Measurements from ENCODE around the gene SLC25A22.
A peak's percentile ranks its signal among the peaks of the same experiment; 100 is the strongest.

Gene SLC25A22

GRCh38 chr11:823441-824291, 25.6 kb upstream of the SLC25A22 start:
- Histone ChIP-seq H3K9ac (ENCODE audit: low read length) (no peak overlapping the region), H3K4me3 (ENCODE audit: low read depth, low read length, poor library complexity, severe bottlenecking) (no peak overlapping the region), H2AFZ (ENCODE audit: low read length) (no peak overlapping the region), H3K4me2 (ENCODE audit: low read length) (no peak overlapping the region), H3K79me2 (ENCODE audit: insufficient read depth, low read length) (no peaks in the 10 kb centered on the region), H4K20me1 (ENCODE audit: insufficient read depth, low read length) (no peaks in the 10 kb centered on the region), H3F3A (ENCODE audit: insufficient read depth, low read length) (no peaks in the 10 kb centered on the region), H3K27ac (ENCODE audit: low read depth, low read length, poor library complexity, severe bottlenecking) (no peak overlapping the region), H3K9me2 (ENCODE audit: low read depth, low read length) (no peaks in the 10 kb centered on the region), H3K4me1 (ENCODE audit: insufficient read depth, low read length, severe bottlenecking) (peaks cover 24% of the 10 kb centered on the region), H3K27me3 (ENCODE audit: insufficient read depth, low read length) (peaks cover 7% of the 10 kb centered on the region), H3K36me3 (ENCODE audit: insufficient read depth, low read length) (peaks cover 14% of the 10 kb centered on the region), H3K9me3 (ENCODE audit: low read length) (no peaks in the 10 kb centered on the region)
- TF ChIP-seq, protein P1, sequence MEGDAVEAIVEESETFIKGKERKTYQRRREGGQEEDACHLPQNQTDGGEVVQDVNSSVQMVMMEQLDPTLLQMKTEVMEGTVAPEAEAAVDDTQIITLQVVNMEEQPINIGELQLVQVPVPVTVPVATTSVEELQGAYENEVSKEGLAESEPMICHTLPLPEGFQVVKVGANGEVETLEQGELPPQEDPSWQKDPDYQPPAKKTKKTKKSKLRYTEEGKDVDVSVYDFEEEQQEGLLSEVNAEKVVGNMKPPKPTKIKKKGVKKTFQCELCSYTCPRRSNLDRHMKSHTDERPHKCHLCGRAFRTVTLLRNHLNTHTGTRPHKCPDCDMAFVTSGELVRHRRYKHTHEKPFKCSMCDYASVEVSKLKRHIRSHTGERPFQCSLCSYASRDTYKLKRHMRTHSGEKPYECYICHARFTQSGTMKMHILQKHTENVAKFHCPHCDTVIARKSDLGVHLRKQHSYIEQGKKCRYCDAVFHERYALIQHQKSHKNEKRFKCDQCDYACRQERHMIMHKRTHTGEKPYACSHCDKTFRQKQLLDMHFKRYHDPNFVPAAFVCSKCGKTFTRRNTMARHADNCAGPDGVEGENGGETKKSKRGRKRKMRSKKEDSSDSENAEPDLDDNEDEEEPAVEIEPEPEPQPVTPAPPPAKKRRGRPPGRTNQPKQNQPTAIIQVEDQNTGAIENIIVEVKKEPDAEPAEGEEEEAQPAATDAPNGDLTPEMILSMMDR (IDR thresholded peaks at IDR 0.05; ENCODE audit: low read length) = no peak
- no peak for TF ChIP-seq EZH2 (IDR thresholded peaks at IDR 0.05; ENCODE audit: borderline replicate concordance, low read length)

- Histone ChIP-seq H3K36me3 (ENCODE audit: insufficient read depth, low read length) (peaks cover 14% of the 10 kb centered on the region), H3K4me1 (ENCODE audit: insufficient read depth, low read length, severe bottlenecking) (peaks cover 16% of the 10 kb centered on the region), H3K9me3 (ENCODE audit: low read length) (no peaks in the 10 kb centered on the region), H3K27me3 (ENCODE audit: insufficient read depth, low read length) (no peaks in the 10 kb centered on the region), H4K20me1 (ENCODE audit: insufficient read depth, low read length) (no peaks in the 10 kb centered on the region), H3K4me3 (ENCODE audit: low read depth, low read length, poor library complexity, severe bottlenecking) (no peak overlapping the region), H3K27ac (ENCODE audit: low read depth, low read length, poor library complexity, severe bottlenecking) (no peak overlapping the region), H3K4me2 (ENCODE audit: low read length) (no peak overlapping the region), H3K9me2 (ENCODE audit: low read depth, low read length) (no peaks in the 10 kb centered on the region), H3K9ac (ENCODE audit: low read length) (no peak overlapping the region), H2AFZ (ENCODE audit: low read length) (no peak overlapping the region), H3F3A (ENCODE audit: insufficient read depth, low read length) (peaks cover 4% of the 10 kb centered on the region; the same call in 1 of the 2 replicates), H3K79me2 (ENCODE audit: insufficient read depth, low read length) (no peaks in the 10 kb centered on the region)
- TF ChIP-seq, protein P1 (IDR thresholded peaks at IDR 0.05; ENCODE audit: low read length) = no peak
- no peak for TF ChIP-seq EZH2 (IDR thresholded peaks at IDR 0.05; ENCODE audit: borderline replicate concordance, low read length)
Observed at GRCh38 chr11:821512-822371, 23.7 kb upstream of the SLC25A22 start.

DNA sequence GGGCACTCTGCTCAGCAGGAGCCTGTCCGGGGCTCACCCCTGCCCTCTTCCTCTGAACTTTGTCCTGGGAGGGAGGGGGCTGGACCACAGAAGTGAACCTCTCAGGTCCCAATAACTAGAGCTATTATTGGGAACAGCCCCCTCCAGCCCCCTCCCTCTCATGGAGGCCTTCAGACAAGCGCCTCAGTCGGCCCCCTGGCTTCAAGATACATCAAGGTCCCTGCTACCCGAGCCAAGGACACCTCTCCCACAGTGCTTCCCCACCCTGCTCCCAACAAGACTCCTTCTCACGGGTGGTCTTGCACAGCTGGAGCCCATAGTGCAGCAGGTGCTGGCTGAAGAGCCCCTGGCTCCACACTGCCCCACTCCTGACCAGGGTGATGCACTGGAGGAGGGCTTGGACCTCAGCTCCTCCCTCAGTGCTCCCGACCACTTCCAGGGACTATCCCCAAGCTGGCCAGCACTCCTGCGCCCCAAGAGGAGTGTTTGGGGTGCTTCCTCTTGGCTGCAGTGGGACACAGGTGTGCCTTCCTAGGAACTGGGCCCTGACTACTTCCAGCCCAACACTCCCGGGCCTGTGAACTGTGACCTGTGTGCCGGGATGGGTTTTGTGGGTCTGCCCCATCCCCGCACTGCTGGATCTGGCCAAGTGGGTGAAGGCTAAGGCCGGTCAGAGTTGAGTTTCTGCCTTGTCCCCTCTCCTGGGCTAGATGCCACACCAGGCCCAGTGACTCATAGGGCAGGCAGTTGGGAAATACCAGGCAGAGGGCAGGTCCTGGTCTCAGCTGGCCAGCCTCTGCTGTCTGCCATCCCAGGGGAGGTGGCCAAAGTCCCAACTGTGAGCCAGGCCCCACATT, 22.8 kb upstream of the SLC25A22 start:
- H3K4me1 ChIP-seq (ENCODE audit: insufficient read depth, low read length, severe bottlenecking) = peaks cover 15% of the 10 kb centered on the region
- H3K9me2 ChIP-seq (ENCODE audit: low read depth, low read length) = no peaks in the 10 kb centered on the region
- peak overlapping the region; percentile 77; the same call in 1 of the 2 replicates for H3K9ac ChIP-seq (ENCODE audit: low read length)
- H2AFZ ChIP-seq (ENCODE audit: low read length) = no peak overlapping the region
- H3K4me3 ChIP-seq (ENCODE audit: low read depth, low read length, poor library complexity, severe bottlenecking) = peak overlapping the region; percentile 75
- peaks cover 19% of the 10 kb centered on the region for H3K36me3 ChIP-seq (ENCODE audit: insufficient read depth, low read length)
- H3F3A ChIP-seq (ENCODE audit: insufficient read depth, low read length) = peaks cover 4% of the 10 kb centered on the region; the same call in 1 of the 2 replicates
- H3K79me2 ChIP-seq (ENCODE audit: insufficient read depth, low read length) = no peaks in the 10 kb centered on the region
- TF ChIP-seq, protein P1 (IDR thresholded peaks at IDR 0.05; ENCODE audit: low read length) = no peak
- no peak for TF ChIP-seq EZH2 (IDR thresholded peaks at IDR 0.05; ENCODE audit: borderline replicate concordance, low read length)
- no peaks in the 10 kb centered on the region for H4K20me1 ChIP-seq (ENCODE audit: insufficient read depth, low read length)
- H3K9me3 ChIP-seq (ENCODE audit: low read length) = no peaks in the 10 kb centered on the region
- no peak overlapping the region for H3K27ac ChIP-seq (ENCODE audit: low read depth, low read length, poor library complexity, severe bottlenecking)
- peak overlapping the region; percentile 85 for H3K4me2 ChIP-seq (ENCODE audit: low read length)
- no peaks in the 10 kb centered on the region for H3K27me3 ChIP-seq (ENCODE audit: insufficient read depth, low read length)
